ENCODE results near the gene ABO.

The ABO gene

GRCh38 chr9:133246991-133247390, 28.0 kb downstream of the ABO start:
- Histone ChIP-seq H3K27ac (ENCODE audit: extremely low read depth, low read depth, low read length) (no peak overlapping the region), H3K4me3 (ENCODE audit: low read depth, low read length) (no peak overlapping the region), H3K9me3 (ENCODE audit: control insufficient read depth, insufficient read depth, low read depth, low read length) (no peaks in the 10 kb centered on the region), H3K36me3 (ENCODE audit: control insufficient read depth in 2 of 2, insufficient read depth in 1 of 2, low read length in 2 of 2) (no peaks in the 10 kb centered on the region), H3K4me1 (ENCODE audit: control insufficient read depth, insufficient read depth, low read length) (no peaks in the 10 kb centered on the region)
- ChIA-PET POLR2A (no interaction called here), CTCF (interaction anchor here (0.7 to 3.1 kb wide), 2 partner anchors 7 to 29 kb away, joined by 3 to 21 read pairs; no protein-coding TSS in a partner anchor)
- no peak for TF ChIP-seq BCL11B (tag by site-specific recombination; IDR thresholded peaks at IDR 0.05; ENCODE audit: low read depth)
- TF ChIP-seq ZNF571 (tag by site-specific recombination; IDR thresholded peaks at IDR 0.05), result no peak
- no peak for TF ChIP-seq TSHZ1 (tag by site-specific recombination; IDR thresholded peaks at IDR 0.05; ENCODE audit: borderline replicate concordance)
- TF ChIP-seq ZNF23 (tag by site-specific recombination; IDR thresholded peaks at IDR 0.05; ENCODE audit: borderline replicate concordance), result no peak
- TF ChIP-seq ZNF2 (tag by site-specific recombination; IDR thresholded peaks at IDR 0.05), result no peak
- TF ChIP-seq GLIS2 (tag by site-specific recombination; IDR thresholded peaks at IDR 0.05), result no peak
- TF ChIP-seq ZNF558 (tag by site-specific recombination; IDR thresholded peaks at IDR 0.05), result no peak

- POLR2A ChIA-PET, result no interaction called here
- H3K4me1 ChIP-seq (ENCODE audit: control insufficient read depth, insufficient read depth, low read length), result no peaks in the 10 kb centered on the region
- TF ChIP-seq ZNF138 (tag by site-specific recombination; IDR thresholded peaks at IDR 0.05; ENCODE audit: borderline replicate concordance) (no peak), ZNF837 (tag by site-specific recombination; IDR thresholded peaks at IDR 0.05) (no peak), ZNF214 (tag by site-specific recombination; IDR thresholded peaks at IDR 0.05; ENCODE audit: borderline replicate concordance) (no peak), ZNF132 (tag by site-specific recombination; IDR thresholded peaks at IDR 0.05; ENCODE audit: borderline replicate concordance) (no peak), ZNF175 (tag by site-specific recombination; IDR thresholded peaks at IDR 0.05) (no peak), OVOL3 (tag by site-specific recombination; IDR thresholded peaks at IDR 0.05) (no peak)
- TF ChIP-seq, protein P1, sequence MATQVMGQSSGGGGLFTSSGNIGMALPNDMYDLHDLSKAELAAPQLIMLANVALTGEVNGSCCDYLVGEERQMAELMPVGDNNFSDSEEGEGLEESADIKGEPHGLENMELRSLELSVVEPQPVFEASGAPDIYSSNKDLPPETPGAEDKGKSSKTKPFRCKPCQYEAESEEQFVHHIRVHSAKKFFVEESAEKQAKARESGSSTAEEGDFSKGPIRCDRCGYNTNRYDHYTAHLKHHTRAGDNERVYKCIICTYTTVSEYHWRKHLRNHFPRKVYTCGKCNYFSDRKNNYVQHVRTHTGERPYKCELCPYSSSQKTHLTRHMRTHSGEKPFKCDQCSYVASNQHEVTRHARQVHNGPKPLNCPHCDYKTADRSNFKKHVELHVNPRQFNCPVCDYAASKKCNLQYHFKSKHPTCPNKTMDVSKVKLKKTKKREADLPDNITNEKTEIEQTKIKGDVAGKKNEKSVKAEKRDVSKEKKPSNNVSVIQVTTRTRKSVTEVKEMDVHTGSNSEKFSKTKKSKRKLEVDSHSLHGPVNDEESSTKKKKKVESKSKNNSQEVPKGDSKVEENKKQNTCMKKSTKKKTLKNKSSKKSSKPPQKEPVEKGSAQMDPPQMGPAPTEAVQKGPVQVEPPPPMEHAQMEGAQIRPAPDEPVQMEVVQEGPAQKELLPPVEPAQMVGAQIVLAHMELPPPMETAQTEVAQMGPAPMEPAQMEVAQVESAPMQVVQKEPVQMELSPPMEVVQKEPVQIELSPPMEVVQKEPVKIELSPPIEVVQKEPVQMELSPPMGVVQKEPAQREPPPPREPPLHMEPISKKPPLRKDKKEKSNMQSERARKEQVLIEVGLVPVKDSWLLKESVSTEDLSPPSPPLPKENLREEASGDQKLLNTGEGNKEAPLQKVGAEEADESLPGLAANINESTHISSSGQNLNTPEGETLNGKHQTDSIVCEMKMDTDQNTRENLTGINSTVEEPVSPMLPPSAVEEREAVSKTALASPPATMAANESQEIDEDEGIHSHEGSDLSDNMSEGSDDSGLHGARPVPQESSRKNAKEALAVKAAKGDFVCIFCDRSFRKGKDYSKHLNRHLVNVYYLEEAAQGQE (tag by site-specific recombination; IDR thresholded peaks at IDR 0.05), result no peak
- H3K36me3 ChIP-seq (ENCODE audit: control insufficient read depth in 2 of 2, insufficient read depth in 1 of 2, low read length in 2 of 2), result no peaks in the 10 kb centered on the region
- no peaks in the 10 kb centered on the region for H3K9me3 ChIP-seq (ENCODE audit: control insufficient read depth, insufficient read depth, low read depth, low read length)
- H3K27ac ChIP-seq (ENCODE audit: extremely low read depth, low read depth, low read length), result no peak overlapping the region
- no peak overlapping the region for H3K4me3 ChIP-seq (ENCODE audit: low read depth, low read length)
- CTCF ChIA-PET, result interaction anchor here (0.7 kb wide), 1 partner anchor 29 kb away, joined by 3 read pairs; no protein-coding TSS in a partner anchor
These were observed 28.4 kb downstream of the ABO start for GRCh38 chr9:133246562-133246961.

DNA sequence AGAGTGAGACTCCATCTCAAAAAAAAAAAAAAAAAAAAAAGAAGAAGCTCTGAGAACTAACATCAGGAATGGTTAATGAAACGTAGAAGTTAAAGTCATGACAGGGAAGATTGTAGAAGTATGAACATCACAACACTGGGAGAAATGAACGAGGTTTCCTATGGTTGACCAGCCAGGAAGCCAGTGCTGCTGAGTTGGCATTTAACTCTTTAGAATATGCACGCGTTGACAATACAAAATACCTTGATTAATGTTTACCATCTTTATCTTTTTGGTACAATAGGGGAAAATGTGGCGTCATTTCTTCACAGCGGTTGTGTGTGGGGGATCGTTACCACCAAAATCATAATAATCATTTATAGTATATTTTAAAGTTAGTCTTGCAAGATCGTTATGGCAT, 32.0 kb downstream of the ABO start:
- H3K4me1 ChIP-seq (ENCODE audit: control insufficient read depth, insufficient read depth, low read length), result no peaks in the 10 kb centered on the region
- POLR2A ChIA-PET, result no interaction called here
- no peaks in the 10 kb centered on the region for H3K9me3 ChIP-seq (ENCODE audit: control insufficient read depth, insufficient read depth, low read depth, low read length)
- no peaks in the 10 kb centered on the region for H3K36me3 ChIP-seq (ENCODE audit: control insufficient read depth in 2 of 2, insufficient read depth in 1 of 2, low read length in 2 of 2)
- H3K27ac ChIP-seq (ENCODE audit: extremely low read depth, low read depth, low read length), result no peak overlapping the region
- TF ChIP-seq ZNF24 (tag by site-specific recombination; IDR thresholded peaks at IDR 0.05) (no peak), ZNF670 (tag by site-specific recombination; IDR thresholded peaks at IDR 0.05; ENCODE audit: low read depth) (no peak), ZNF514 (tag by site-specific recombination; IDR thresholded peaks at IDR 0.05) (no peak), ZNF10 (tag by site-specific recombination; IDR thresholded peaks at IDR 0.05) (no peak), BCL11B (tag by site-specific recombination; IDR thresholded peaks at IDR 0.05; ENCODE audit: low read depth) (no peak), ZBTB17 (tag by site-specific recombination; IDR thresholded peaks at IDR 0.05) (no peak)
- TF ChIP-seq, protein P2, sequence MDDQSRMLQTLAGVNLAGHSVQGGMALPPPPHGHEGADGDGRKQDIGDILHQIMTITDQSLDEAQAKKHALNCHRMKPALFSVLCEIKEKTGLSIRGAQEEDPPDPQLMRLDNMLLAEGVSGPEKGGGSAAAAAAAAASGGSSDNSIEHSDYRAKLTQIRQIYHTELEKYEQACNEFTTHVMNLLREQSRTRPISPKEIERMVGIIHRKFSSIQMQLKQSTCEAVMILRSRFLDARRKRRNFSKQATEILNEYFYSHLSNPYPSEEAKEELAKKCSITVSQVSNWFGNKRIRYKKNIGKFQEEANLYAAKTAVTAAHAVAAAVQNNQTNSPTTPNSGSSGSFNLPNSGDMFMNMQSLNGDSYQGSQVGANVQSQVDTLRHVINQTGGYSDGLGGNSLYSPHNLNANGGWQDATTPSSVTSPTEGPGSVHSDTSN (CRISPR knock-in tag; IDR thresholded peaks at IDR 0.05), result no peak
- no peak overlapping the region for H3K4me3 ChIP-seq (ENCODE audit: low read depth, low read length)
- CTCF ChIA-PET, result interaction anchor here (0.8 kb wide), 1 partner anchor 45 kb away, joined by 3 read pairs; no protein-coding TSS in a partner anchor
